GM10266 (cell line): ENCODE data around the gene OSBP.

Experiments used
- DNase-seq: peaks from one replicate; pipeline ENCODE4 v3.0.0; 2012; ENCODE audit errors: extremely low spot score
- TF ChIP-seq, protein P1 (sequence below): IDR thresholded peaks from 2 replicates; pipeline ENCODE4 v1.5.1; 2012; ENCODE audit warnings: mild to moderate bottlenecking, low read depth; ENCODE audit not compliant: control insufficient read depth, insufficient read depth; ENCODE audit errors: missing control alignments

Gene OSBP, protein sequence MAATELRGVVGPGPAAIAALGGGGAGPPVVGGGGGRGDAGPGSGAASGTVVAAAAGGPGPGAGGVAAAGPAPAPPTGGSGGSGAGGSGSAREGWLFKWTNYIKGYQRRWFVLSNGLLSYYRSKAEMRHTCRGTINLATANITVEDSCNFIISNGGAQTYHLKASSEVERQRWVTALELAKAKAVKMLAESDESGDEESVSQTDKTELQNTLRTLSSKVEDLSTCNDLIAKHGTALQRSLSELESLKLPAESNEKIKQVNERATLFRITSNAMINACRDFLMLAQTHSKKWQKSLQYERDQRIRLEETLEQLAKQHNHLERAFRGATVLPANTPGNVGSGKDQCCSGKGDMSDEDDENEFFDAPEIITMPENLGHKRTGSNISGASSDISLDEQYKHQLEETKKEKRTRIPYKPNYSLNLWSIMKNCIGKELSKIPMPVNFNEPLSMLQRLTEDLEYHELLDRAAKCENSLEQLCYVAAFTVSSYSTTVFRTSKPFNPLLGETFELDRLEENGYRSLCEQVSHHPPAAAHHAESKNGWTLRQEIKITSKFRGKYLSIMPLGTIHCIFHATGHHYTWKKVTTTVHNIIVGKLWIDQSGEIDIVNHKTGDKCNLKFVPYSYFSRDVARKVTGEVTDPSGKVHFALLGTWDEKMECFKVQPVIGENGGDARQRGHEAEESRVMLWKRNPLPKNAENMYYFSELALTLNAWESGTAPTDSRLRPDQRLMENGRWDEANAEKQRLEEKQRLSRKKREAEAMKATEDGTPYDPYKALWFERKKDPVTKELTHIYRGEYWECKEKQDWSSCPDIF

DNA sequence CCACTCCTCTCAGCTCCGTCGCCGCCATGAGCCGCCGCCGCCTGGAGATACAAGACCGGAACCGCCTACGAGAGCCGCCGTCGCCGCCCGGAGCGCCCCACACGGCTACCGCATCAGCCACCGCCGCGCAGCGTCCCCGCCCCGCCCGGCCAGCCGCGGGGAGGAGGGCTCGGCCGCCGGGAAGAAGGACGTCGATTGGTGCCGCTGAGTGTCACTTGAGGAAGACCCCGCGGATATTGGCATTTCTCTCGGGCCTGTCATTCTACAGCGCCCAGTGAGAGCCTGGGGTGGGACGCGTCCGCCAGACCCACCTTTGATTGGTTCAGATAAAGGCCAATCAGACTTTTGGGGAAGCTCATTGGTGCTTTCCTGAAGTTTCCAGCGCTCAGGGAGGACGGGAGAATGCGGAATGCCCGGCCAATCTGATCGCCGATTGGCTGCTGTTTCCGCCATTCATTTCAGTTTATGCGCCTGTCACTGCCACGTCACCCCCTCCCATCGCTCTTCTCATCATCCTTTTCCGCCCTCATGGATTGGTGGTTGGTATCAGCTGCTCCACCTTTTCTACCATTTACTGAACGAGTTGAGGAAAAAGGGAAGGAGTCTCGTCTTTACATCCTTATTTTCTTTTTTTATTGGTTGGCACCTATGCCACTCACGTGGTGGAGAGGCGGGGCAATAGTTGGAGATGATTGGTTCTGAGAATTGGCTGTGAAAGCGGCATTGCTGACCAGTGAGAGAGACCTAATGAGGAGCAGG is at the start of gene OSBP:
TSS of gene OSBP (minus strand) at position 138 of the 759 bp plus-strand sequence. CDS start at position 28, 110 bp downstream.
- TF ChIP-seq, protein P1, sequence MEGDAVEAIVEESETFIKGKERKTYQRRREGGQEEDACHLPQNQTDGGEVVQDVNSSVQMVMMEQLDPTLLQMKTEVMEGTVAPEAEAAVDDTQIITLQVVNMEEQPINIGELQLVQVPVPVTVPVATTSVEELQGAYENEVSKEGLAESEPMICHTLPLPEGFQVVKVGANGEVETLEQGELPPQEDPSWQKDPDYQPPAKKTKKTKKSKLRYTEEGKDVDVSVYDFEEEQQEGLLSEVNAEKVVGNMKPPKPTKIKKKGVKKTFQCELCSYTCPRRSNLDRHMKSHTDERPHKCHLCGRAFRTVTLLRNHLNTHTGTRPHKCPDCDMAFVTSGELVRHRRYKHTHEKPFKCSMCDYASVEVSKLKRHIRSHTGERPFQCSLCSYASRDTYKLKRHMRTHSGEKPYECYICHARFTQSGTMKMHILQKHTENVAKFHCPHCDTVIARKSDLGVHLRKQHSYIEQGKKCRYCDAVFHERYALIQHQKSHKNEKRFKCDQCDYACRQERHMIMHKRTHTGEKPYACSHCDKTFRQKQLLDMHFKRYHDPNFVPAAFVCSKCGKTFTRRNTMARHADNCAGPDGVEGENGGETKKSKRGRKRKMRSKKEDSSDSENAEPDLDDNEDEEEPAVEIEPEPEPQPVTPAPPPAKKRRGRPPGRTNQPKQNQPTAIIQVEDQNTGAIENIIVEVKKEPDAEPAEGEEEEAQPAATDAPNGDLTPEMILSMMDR = no peak
- peak; percentile 99 for DNase-seq

DNA sequence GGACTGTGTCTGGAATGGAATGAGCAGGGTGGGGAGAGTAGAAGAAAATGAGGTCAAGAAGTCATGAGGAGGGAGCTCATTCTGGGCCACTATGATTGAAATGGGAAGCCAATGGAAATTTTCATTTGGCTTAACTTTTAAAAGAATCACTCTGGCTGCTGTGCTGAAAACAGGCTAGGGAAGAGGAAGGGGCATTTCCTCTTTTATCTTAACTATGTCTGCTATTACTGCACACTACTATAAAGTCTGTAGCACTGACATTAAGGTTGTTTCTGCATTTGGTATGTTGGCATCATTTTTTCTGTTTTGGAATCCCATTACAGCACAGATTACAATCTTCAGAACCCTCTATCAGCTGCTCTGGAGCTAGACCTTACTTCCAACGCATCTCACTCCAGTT is 45.0 kb upstream of the OSBP start:
- no peak for DNase-seq

DNA sequence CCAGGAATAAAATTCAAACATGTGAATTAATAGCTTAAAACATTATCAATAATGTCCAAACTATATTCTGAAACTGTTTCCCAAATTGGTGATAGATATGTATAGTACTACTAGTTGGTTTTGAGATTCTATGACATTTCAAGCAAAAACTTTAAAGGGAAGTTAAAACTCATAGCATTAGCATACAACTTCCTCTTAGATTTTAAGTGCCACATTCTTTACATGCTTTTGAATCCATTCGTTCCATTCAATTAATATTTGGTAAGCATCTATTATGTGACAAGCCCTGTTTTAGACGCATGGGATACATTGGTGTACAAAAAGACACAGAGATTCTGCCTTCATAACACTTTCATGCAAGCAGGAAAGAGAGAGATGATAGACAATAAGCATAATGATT is 44.4 kb upstream of the OSBP start:
- TF ChIP-seq, protein P1 = no peak
- no peak for DNase-seq

More for the DNA sequence above, 45.0 kb upstream of the OSBP start:
- TF ChIP-seq, protein P1 = no peak

DNA sequence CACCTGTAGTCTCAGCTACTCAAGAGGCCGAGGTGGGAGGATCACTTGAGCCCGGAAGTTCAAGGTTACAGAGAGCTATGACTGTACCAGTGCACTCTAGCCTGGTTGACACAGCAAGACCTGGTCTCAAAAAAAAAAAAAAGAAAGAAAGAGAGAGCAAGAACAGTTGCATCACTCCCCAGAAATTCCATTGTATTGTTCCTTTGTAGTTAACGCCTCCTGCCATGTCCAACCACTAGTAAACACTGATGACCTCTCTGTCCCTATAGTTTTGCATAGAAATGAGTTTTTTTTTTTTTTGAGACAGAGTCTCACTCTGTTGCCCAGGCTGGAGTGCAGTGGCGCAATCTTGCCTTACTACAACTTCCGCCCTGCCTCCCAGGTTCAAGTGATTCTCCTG is 42.5 kb upstream of the OSBP start:
- DNase-seq = no peak
- TF ChIP-seq, protein P1 = no peak

DNA sequence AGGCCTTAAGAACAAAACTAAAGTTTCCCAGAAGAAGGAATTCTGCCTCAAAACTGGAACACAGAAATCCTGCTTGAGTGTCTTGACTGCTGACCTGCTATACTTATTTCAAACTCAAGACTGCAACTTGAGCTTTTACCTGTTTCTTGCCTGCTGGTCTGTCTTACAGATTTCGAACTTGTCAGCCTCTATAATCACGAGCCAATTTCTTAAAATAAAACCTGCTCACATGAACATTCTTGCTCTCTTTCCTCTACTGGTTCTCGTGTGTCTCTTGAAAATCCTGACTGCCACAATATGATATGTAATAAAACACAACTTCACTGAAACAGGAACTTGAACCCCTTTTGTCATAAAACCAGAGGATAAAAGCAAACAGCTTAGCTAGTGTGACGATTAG is 39.3 kb upstream of the OSBP start:
- TF ChIP-seq, protein P1 = no peak
- no peak for DNase-seq

DNA sequence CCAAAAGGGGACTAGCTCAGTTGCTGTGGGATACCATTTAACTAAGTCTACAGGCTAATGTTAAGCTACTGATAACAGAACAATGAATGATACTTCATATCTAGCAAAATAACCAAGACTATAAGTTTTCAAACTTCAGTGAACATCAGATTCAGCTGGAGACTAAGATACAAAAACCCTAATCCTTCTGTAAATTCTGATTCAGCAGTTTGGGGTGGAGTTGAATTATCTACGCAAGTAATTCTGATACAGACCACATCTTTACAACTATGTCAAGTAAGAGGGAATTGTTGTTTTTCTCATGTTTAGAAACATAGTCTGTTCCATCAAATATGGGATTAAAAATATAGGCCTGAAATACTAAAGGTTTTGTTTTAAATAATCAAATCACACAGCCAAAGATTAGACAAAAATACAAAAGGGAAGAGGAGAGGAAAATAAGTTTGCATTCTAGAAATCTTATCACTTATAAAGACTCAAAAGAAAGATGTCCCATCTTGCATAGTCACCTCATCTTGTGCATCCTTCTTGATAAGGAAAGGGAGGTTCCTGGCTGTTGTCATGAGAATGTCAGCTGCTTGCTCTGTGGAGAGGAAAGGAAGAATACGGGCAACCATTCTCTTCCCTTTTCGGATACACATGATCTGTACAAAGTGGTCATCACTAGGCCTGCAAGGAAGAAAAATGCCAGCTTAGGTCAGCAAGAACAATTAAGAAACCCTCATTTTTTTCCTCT is 31.8 kb upstream of the OSBP start:
- TF ChIP-seq, protein P1 = no peak
- DNase-seq = no peak
